ENCODE data around the gene CST2.

- TF ChIP-seq, protein P1, sequence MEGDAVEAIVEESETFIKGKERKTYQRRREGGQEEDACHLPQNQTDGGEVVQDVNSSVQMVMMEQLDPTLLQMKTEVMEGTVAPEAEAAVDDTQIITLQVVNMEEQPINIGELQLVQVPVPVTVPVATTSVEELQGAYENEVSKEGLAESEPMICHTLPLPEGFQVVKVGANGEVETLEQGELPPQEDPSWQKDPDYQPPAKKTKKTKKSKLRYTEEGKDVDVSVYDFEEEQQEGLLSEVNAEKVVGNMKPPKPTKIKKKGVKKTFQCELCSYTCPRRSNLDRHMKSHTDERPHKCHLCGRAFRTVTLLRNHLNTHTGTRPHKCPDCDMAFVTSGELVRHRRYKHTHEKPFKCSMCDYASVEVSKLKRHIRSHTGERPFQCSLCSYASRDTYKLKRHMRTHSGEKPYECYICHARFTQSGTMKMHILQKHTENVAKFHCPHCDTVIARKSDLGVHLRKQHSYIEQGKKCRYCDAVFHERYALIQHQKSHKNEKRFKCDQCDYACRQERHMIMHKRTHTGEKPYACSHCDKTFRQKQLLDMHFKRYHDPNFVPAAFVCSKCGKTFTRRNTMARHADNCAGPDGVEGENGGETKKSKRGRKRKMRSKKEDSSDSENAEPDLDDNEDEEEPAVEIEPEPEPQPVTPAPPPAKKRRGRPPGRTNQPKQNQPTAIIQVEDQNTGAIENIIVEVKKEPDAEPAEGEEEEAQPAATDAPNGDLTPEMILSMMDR (IDR thresholded peaks at IDR 0.05), result no peak
- TF ChIP-seq POLR2A (IDR thresholded peaks at IDR 0.05; ENCODE audit: low read depth) (no peak), POLR2AphosphoS5 (IDR thresholded peaks at IDR 0.05) (no peak)
Measured at GRCh38 chr20:23868321-23868720, 41.8 kb upstream of the CST2 start.
